SK-N-SH treated with all-trans-retinoic acid at 6 μM for 48 hours (cell line): ENCODE data around the gene RHOT2.

Source experiments
- ATAC-seq: fragments of 200-7000 bp; cut with Tn5 transposase; 3 replicates; pipeline ENCODE4 v1.9.1; 2020; ENCODE audit warnings: mild to moderate bottlenecking, moderate library complexity
- ARNTL ChIP-seq: fragments of 450-650 bp; formaldehyde crosslinking; IDR thresholded peaks from 2 replicates; pipeline ENCODE4 v1.5.0; 2020; ENCODE audit warnings: low read depth, mild to moderate bottlenecking, moderate library complexity, borderline replicate concordance
- BACH2 ChIP-seq: fragments of 250-450 bp; sonication (Bioruptor Pico); IDR thresholded peaks from 2 replicates; pipeline ENCODE4 v1.9.0; 2021; ENCODE audit warnings: mild to moderate bottlenecking, borderline replicate concordance
- CSDC2 ChIP-seq: fragments of 250-450 bp; sonication (Bioruptor Pico); IDR thresholded peaks from 2 replicates; pipeline ENCODE4 v1.5.0; 2020; ENCODE audit warnings: mild to moderate bottlenecking, moderate library complexity
- CSRNP3 ChIP-seq: fragments of 250-450 bp; sonication (Bioruptor Pico); IDR thresholded peaks from 2 replicates; pipeline ENCODE4 v1.5.1; 2021; ENCODE audit warnings: mild to moderate bottlenecking, moderate library complexity
- ESRRG ChIP-seq: fragments of 250-450 bp; sonication (Bioruptor Pico); IDR thresholded peaks from 2 replicates; pipeline ENCODE4 v1.6.1; 2021; ENCODE audit warnings: mild to moderate bottlenecking
- GLIS3 ChIP-seq: fragments of 250-450 bp; sonication (Bioruptor Pico); IDR thresholded peaks from 2 replicates; pipeline ENCODE4 v1.5.0; 2020; ENCODE audit warnings: mild to moderate bottlenecking, moderate library complexity
- ISL1 ChIP-seq: fragments of 250-450 bp; sonication (Bioruptor Pico); IDR thresholded peaks from 2 replicates; pipeline ENCODE4 v2.1.2; 2022; ENCODE audit warnings: mild to moderate bottlenecking, moderate library complexity
- OSR1 ChIP-seq: fragments of 250-450 bp; sonication (Bioruptor Pico); IDR thresholded peaks from 2 replicates; pipeline ENCODE4 v1.8.0; 2022; ENCODE audit warnings: moderate library complexity, mild to moderate bottlenecking, inconsistent platforms
- PPARA ChIP-seq: fragments of 250-450 bp; sonication (Bioruptor Pico); IDR thresholded peaks from 2 replicates; pipeline ENCODE4 v1.5.0; 2020; ENCODE audit warnings: mild to moderate bottlenecking, borderline replicate concordance
- RARB ChIP-seq: fragments of 250-450 bp; sonication (Bioruptor Pico); IDR thresholded peaks from 2 replicates; pipeline ENCODE4 v1.8.0; 2021; ENCODE audit warnings: mild to moderate bottlenecking, moderate library complexity
- SNAI2 ChIP-seq: fragments of 250-450 bp; sonication (Bioruptor Pico); IDR thresholded peaks from 2 replicates; pipeline ENCODE4 v1.5.0; 2020; ENCODE audit warnings: mild to moderate bottlenecking, moderate library complexity
- TCF4 ChIP-seq: fragments of 250-450 bp; sonication (Bioruptor Pico); IDR thresholded peaks from 2 replicates; pipeline ENCODE4 v1.8.0; 2021; ENCODE audit warnings: mild to moderate bottlenecking, moderate library complexity, borderline replicate concordance
- TOX ChIP-seq: fragments of 250-450 bp; sonication (Bioruptor Pico); IDR thresholded peaks from 2 replicates; pipeline ENCODE4 v1.8.0; 2021; ENCODE audit warnings: mild to moderate bottlenecking, moderate library complexity, borderline replicate concordance
- ZC3H10 ChIP-seq: fragments of 250-450 bp; sonication (Bioruptor Pico); IDR thresholded peaks from 2 replicates; pipeline ENCODE4 v1.5.1; 2021; ENCODE audit warnings: mild to moderate bottlenecking, moderate library complexity
- ZFP3 ChIP-seq: fragments of 250-450 bp; sonication (Bioruptor Pico); IDR thresholded peaks from 2 replicates; pipeline ENCODE4 v1.5.0; 2020; ENCODE audit warnings: mild to moderate bottlenecking, moderate library complexity
- ZFP30 ChIP-seq: fragments of 450-650 bp; formaldehyde crosslinking; IDR thresholded peaks from 2 replicates; pipeline ENCODE4 v1.5.0; 2022; ENCODE audit warnings: mild to moderate bottlenecking, moderate library complexity
- ZNF565 ChIP-seq: fragments of 450-650 bp; formaldehyde crosslinking; conservative IDR thresholded peaks from 2 replicates; pipeline ENCODE4 v1.5.0; 2020; ENCODE audit warnings: low read depth, mild to moderate bottlenecking, moderate library complexity
- ZNF70 ChIP-seq: fragments of 450-650 bp; formaldehyde crosslinking; IDR thresholded peaks from 2 replicates; pipeline ENCODE4 v1.5.0; 2020; ENCODE audit warnings: mild to moderate bottlenecking, moderate library complexity
- ZNF8 ChIP-seq: fragments of 450-650 bp; formaldehyde crosslinking; IDR thresholded peaks from 2 replicates; pipeline ENCODE4 v1.5.0; 2020; ENCODE audit warnings: mild to moderate bottlenecking, moderate library complexity
- TF ChIP-seq, protein P1 (sequence below): fragments of 250-450 bp; sonication (Bioruptor Pico); IDR thresholded peaks from 2 replicates; pipeline ENCODE4 v1.5.0; 2020; ENCODE audit warnings: mild to moderate bottlenecking, moderate library complexity
- TF ChIP-seq, protein P2 (sequence below): fragments of 250-450 bp; sonication (Bioruptor Pico); IDR thresholded peaks from 2 replicates; pipeline ENCODE4 v1.5.1; 2020; ENCODE audit warnings: low read depth, mild to moderate bottlenecking, moderate library complexity
- TF ChIP-seq, protein P3 (sequence below): fragments of 250-450 bp; sonication (Bioruptor Pico); IDR thresholded peaks from 2 replicates; pipeline ENCODE4 v1.8.0; 2020; ENCODE audit warnings: mild to moderate bottlenecking, moderate library complexity, borderline replicate concordance

Gene RHOT2

GRCh38 chr16:686459-687260 is 18.7 kb downstream of the RHOT2 start (continued):
- no peak for TF ChIP-seq ZNF70 (CRISPR knock-in tag)
- no peak for TF ChIP-seq BACH2 (CRISPR knock-in tag)
- TF ChIP-seq GLIS3 (CRISPR knock-in tag), result no peak
- TF ChIP-seq ZC3H10 (CRISPR knock-in tag), result no peak
- no peak for TF ChIP-seq ZNF565 (CRISPR knock-in tag)
- TF ChIP-seq SNAI2, result no peak
- TF ChIP-seq RARB (CRISPR knock-in tag), result no peak
- TF ChIP-seq, protein P1, sequence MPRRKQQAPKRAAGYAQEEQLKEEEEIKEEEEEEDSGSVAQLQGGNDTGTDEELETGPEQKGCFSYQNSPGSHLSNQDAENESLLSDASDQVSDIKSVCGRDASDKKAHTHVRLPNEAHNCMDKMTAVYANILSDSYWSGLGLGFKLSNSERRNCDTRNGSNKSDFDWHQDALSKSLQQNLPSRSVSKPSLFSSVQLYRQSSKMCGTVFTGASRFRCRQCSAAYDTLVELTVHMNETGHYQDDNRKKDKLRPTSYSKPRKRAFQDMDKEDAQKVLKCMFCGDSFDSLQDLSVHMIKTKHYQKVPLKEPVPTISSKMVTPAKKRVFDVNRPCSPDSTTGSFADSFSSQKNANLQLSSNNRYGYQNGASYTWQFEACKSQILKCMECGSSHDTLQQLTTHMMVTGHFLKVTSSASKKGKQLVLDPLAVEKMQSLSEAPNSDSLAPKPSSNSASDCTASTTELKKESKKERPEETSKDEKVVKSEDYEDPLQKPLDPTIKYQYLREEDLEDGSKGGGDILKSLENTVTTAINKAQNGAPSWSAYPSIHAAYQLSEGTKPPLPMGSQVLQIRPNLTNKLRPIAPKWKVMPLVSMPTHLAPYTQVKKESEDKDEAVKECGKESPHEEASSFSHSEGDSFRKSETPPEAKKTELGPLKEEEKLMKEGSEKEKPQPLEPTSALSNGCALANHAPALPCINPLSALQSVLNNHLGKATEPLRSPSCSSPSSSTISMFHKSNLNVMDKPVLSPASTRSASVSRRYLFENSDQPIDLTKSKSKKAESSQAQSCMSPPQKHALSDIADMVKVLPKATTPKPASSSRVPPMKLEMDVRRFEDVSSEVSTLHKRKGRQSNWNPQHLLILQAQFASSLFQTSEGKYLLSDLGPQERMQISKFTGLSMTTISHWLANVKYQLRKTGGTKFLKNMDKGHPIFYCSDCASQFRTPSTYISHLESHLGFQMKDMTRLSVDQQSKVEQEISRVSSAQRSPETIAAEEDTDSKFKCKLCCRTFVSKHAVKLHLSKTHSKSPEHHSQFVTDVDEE (CRISPR knock-in tag), result no peak
- TF ChIP-seq ZFP3 (CRISPR knock-in tag), result no peak

DNA sequence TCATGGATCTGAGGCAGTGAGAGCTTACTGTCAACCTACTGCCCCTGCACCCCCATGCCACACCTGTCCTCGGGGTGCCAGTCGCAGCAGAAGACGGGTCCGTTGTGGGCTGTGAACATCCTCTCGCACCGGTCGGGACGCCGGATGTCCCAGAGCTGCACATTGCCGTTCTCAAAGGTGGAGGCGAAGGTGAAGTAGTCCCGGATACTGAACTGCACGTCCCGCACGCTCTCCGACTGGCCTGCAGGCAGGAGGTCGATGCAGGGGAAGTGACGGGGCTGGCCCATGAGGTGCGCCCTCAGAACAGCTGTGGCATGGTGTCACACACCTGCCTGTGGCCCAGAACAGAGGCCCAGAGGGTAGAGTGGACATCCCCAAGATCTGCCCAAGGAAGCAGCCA is 19.6 kb downstream of the RHOT2 start:
- TF ChIP-seq RARB (CRISPR knock-in tag) (no peak), ZFP3 (CRISPR knock-in tag) (no peak), TCF4 (CRISPR knock-in tag) (no peak), OSR1 (no peak), ZFP30 (CRISPR knock-in tag) (no peak), ZNF8 (CRISPR knock-in tag) (no peak), SNAI2 (no peak), ISL1 (CRISPR knock-in tag) (no peak), ZC3H10 (CRISPR knock-in tag) (no peak), ARNTL (CRISPR knock-in tag) (no peak), ESRRG (CRISPR knock-in tag) (no peak), CSDC2 (CRISPR knock-in tag) (no peak), PPARA (CRISPR knock-in tag) (no peak), GLIS3 (CRISPR knock-in tag) (no peak), CSRNP3 (no peak), TOX (no peak), ZNF70 (CRISPR knock-in tag) (no peak)
- TF ChIP-seq, protein P2, sequence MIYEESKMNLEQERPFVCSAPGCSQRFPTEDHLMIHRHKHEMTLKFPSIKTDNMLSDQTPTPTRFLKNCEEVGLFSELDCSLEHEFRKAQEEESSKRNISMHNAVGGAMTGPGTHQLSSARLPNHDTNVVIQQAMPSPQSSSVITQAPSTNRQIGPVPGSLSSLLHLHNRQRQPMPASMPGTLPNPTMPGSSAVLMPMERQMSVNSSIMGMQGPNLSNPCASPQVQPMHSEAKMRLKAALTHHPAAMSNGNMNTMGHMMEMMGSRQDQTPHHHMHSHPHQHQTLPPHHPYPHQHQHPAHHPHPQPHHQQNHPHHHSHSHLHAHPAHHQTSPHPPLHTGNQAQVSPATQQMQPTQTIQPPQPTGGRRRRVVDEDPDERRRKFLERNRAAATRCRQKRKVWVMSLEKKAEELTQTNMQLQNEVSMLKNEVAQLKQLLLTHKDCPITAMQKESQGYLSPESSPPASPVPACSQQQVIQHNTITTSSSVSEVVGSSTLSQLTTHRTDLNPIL (CRISPR knock-in tag), result no peak
- TF ChIP-seq, protein P1 (CRISPR knock-in tag), result no peak
- TF ChIP-seq, protein P3, sequence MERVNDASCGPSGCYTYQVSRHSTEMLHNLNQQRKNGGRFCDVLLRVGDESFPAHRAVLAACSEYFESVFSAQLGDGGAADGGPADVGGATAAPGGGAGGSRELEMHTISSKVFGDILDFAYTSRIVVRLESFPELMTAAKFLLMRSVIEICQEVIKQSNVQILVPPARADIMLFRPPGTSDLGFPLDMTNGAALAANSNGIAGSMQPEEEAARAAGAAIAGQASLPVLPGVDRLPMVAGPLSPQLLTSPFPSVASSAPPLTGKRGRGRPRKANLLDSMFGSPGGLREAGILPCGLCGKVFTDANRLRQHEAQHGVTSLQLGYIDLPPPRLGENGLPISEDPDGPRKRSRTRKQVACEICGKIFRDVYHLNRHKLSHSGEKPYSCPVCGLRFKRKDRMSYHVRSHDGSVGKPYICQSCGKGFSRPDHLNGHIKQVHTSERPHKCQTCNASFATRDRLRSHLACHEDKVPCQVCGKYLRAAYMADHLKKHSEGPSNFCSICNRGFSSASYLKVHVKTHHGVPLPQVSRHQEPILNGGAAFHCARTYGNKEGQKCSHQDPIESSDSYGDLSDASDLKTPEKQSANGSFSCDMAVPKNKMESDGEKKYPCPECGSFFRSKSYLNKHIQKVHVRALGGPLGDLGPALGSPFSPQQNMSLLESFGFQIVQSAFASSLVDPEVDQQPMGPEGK (CRISPR knock-in tag), result no peak
- no peak for ATAC-seq
